Activated CD8-positive, alpha-beta memory T cell treated with anti-CD3 and anti-CD28 coated beads for 36 hours (primary cell): ENCODE results near the gene C19orf44. TPM values are rescaled to one million over a fixed set of nuclear protein-coding genes. Genes with fewer than 3 reads are reported as not detected.
"Not testable (repeated sequence)": the region's sequence is repeated elsewhere in the genome, so short reads cannot be mapped to it uniquely, and the experiment has no call there.

Source experiments
- CTCF ChIA-PET: fragments of 350-600 bp; sonication (Branson Sonifier 250); formaldehyde crosslinking; loops from one replicate; lab custom pipeline; 2021; ENCODE audit warnings: antibody characterized with exemption; lab: Charles Lee
- POLR2A ChIA-PET: fragments of 350-600 bp; sonication (Branson Sonifier 250); formaldehyde crosslinking; loops from one replicate; lab custom pipeline; 2021; ENCODE audit warnings: antibody characterized with exemption; lab: Charles Lee
- total RNA-seq, 2 experiments: library from RNA; stranded (reverse); gene quantifications; one replicate each; pipeline ENCODE4 v1.2.3, GENCODE V29; 2021

C19orf44 gene
- total RNA-seq, result 1 to 10 TPM; 5.1 to 5.5 TPM

GRCh38 chr19:16495982-16496612, at the start of gene C19orf44, which contains the start of gene CALR3:
Gene C19orf44 (plus strand): TSS chr19:16496394. CDS start chr19:16500793, 4,399 bp downstream.
Gene CALR3 (minus strand): TSS chr19:16496167. CDS start chr19:16496129, 38 bp downstream.
- CTCF ChIA-PET, result interaction anchor here (0.5 to 1.5 kb wide), 3 partner anchors 9 to 718 kb away, joined by 3 read pairs; partner anchors contain the start of gene CHERP
- POLR2A ChIA-PET, result interaction anchor here (0.6 to 1.2 kb wide), 4 partner anchors 53 to 1596 kb away, joined by 3 to 6 read pairs (median 4); partner anchors contain the start of gene MED26

- POLR2A ChIA-PET, result no interaction called here
- CTCF ChIA-PET, result no interaction called here
Measured at GRCh38 chr19:16446724-16447368, 49.3 kb upstream of the C19orf44 start.

GRCh38 chr19:16448872-16449271, 47.3 kb upstream of the C19orf44 start:
- POLR2A ChIA-PET, result not testable (repeated sequence)
- CTCF ChIA-PET, result interaction anchor here (1.0 kb wide), 1 partner anchor 202 kb away, joined by 3 read pairs; no protein-coding TSS in a partner anchor

- POLR2A ChIA-PET, result no interaction called here
Measured at GRCh38 chr19:16449330-16449961, 46.7 kb upstream of the C19orf44 start.

GRCh38 chr19:16452325-16452724, 43.9 kb upstream of the C19orf44 start:
- ChIA-PET POLR2A (no interaction called here), CTCF (interaction anchor here (0.7 kb wide), 1 partner anchor 807 kb away, joined by 3 read pairs; no protein-coding TSS in a partner anchor)

More at GRCh38 chr19:16449330-16449961, 46.7 kb upstream of the C19orf44 start:
- CTCF ChIA-PET, result no interaction called here

- CTCF ChIA-PET, result interaction anchor here (0.9 kb wide), 1 partner anchor 16 kb away, joined by 3 read pairs; no protein-coding TSS in a partner anchor
- POLR2A ChIA-PET, result no interaction called here
Measured at GRCh38 chr19:16454351-16454918, 41.8 kb upstream of the C19orf44 start.

GRCh38 chr19:16455489-16455888, 40.7 kb upstream of the C19orf44 start:
- ChIA-PET CTCF (no interaction called here), POLR2A (interaction anchor here (0.7 kb wide), 1 partner anchor 56 kb away, joined by 3 read pairs; no protein-coding TSS in a partner anchor)

GRCh38 chr19:16456652-16457194, 39.5 kb upstream of the C19orf44 start:
- CTCF ChIA-PET, result no interaction called here
- POLR2A ChIA-PET, result no interaction called here

GRCh38 chr19:16457195-16457953, 38.8 kb upstream of the C19orf44 start:
- POLR2A ChIA-PET, result no interaction called here
- CTCF ChIA-PET, result no interaction called here

GRCh38 chr19:16457954-16458331, 38.3 kb upstream of the C19orf44 start:
- CTCF ChIA-PET, result no interaction called here
- POLR2A ChIA-PET, result no interaction called here

- ChIA-PET CTCF (no interaction called here), POLR2A (no interaction called here)
Measured at GRCh38 chr19:16458391-16459341, 37.5 kb upstream of the C19orf44 start.

GRCh38 chr19:16459680-16460079, 36.5 kb upstream of the C19orf44 start:
- CTCF ChIA-PET, result no interaction called here
- POLR2A ChIA-PET, result no interaction called here

GRCh38 chr19:16460454-16460853, 35.7 kb upstream of the C19orf44 start:
- CTCF ChIA-PET, result no interaction called here
- POLR2A ChIA-PET, result no interaction called here

GRCh38 chr19:16461630-16462051, 34.6 kb upstream of the C19orf44 start:
- POLR2A ChIA-PET, result no interaction called here

GRCh38 chr19:16462757-16463250, 33.4 kb upstream of the C19orf44 start:
- ChIA-PET POLR2A (no interaction called here), CTCF (no interaction called here)

More at GRCh38 chr19:16461630-16462051, 34.6 kb upstream of the C19orf44 start:
- CTCF ChIA-PET, result no interaction called here

GRCh38 chr19:16463341-16463990, 32.7 kb upstream of the C19orf44 start:
- CTCF ChIA-PET, result no interaction called here
- POLR2A ChIA-PET, result no interaction called here

- POLR2A ChIA-PET, result no interaction called here
- CTCF ChIA-PET, result no interaction called here
Measured at GRCh38 chr19:16463991-16464575, 32.1 kb upstream of the C19orf44 start.
